ENCODE data around the gene SPIRE1. TPM values are rescaled to one million over a fixed set of nuclear protein-coding genes. Genes with fewer than 3 reads are reported as not detected.
A peak's percentile ranks its signal among the peaks of the same experiment; 100 is the strongest.
"Not testable (repeated sequence)": the region's sequence is repeated elsewhere in the genome, so short reads cannot be mapped to it uniquely, and the experiment has no call there.

Gene SPIRE1
- total RNA-seq, 1 donor from 2014 or later, result 13.7 TPM

- DNase-seq (ENCODE audit: low read depth in 2 of 2), result no peak
Observed at GRCh38 chr18:12599543-12599942, 58.4 kb downstream of the SPIRE1 start.

- DNase-seq (ENCODE audit: low read depth in 2 of 2), result peak; percentile 10 to 70
Observed at GRCh38 chr18:12598181-12598930, 59.6 kb downstream of the SPIRE1 start.

DNA sequence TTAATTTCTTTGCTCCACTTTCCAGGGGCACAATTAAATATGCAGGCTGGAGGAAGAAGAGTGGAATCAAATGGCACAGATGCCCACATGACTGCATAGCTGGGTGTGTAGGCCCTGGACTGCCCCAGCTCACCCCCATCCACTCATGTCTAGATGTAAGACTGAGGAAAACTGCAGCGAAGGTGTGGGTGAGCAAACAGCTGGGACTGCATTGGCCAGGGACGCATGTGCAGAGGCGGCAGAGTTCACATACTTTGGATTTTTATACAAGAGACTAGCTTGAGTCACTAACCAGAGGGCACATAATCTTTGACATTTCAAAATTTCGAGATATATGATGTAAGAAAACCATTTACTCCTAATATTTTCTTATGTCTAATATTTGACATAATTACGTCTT is 60.1 kb downstream of the SPIRE1 start:
- DNase-seq (ENCODE audit: low read depth in 2 of 2), result peak; percentile 46 to 74

- DNase-seq (ENCODE audit: low read depth in 2 of 2), result no peak
Observed at GRCh38 chr18:12595571-12596255, 62.2 kb downstream of the SPIRE1 start.

DNA sequence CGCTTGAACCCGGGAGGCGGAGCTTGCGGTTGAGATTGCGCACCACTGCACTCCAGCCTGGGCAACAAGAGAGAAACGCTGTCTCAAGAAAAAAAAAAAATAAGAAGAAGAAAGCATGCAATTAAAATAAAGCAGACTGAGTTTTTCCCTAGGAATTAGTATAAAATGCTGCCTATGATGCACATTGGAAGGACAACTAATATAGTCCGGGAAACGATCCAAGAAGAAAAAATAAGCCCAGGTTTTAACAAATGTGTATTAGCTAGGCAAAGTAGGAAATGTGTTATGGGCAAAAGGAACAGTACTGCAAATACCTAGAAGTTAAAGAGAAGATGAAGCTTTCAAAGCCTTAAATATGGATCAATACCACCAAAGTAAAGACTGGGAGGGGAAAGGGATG is 64.0 kb downstream of the SPIRE1 start:
- no peak for DNase-seq (ENCODE audit: low read depth in 2 of 2)

DNA sequence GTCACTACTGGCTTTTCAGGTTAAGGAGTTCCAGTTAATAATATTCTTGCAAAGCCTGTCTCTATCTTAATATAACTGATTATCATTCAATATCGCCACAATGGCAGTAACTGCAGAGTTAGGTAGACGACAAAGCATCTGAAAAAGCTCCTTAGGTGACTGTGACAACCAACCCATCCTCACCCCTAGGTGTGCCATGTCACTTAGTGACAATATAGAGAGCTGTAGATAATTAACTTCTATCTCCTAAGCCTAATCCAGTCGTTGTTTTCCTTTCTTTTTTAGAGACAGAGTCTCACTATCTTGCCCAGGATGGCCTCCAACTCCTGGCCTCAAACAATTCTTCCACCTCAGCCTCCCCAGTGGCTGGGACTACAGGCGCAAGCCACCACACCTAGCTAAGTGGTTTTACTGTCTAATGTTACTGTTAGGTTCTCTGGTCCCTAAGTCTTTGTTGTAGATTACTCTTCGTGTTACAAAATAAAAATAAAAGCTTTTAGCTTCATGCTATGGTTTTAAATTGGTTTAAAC is 65.2 kb downstream of the SPIRE1 start:
- DNase-seq (ENCODE audit: low read depth in 2 of 2), result no peak

DNA sequence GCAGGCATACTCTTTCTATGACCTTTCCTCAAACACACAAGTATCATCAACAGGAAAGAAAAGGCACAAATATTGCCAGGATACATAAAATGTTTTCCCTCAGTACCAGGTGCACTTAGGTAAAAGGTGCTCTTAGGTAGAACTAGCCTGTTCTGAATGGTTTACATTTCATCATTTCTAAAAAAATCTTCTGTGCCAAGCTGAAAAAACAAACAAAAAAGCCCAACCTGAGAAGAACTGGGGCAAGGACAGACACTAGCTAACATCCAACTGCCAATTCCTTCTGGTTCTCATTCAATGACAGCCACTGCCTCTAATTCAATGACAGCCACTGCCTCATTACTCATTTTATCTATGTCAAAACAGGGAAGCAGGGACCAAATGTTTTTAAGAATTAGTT is 68.5 kb downstream of the SPIRE1 start:
- DNase-seq (ENCODE audit: low read depth in 2 of 2), result no peak

GRCh38 chr18:12586956-12587355 is 71.0 kb downstream of the SPIRE1 start:
- DNase-seq (ENCODE audit: low read depth in 2 of 2), result no peak

DNA sequence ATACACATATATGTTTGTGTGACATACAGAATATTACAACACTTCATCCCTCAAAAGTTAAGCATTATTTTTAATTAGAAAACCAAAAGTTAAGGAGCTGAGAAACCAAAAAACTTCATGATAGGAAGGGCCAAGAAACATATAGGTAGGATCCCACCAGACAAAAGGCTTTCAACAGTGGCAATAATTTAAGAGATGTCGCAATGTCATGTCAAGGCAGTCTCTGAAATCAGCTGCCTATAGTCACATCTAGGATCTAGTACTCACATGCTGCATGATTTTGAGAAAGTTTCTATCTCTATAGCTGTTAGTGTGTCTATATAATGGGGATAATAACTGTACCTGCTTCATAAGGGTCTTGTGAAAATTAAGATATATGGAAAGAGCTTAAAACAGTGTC is 72.7 kb downstream of the SPIRE1 start:
- no peak for DNase-seq (ENCODE audit: low read depth in 2 of 2)

DNA sequence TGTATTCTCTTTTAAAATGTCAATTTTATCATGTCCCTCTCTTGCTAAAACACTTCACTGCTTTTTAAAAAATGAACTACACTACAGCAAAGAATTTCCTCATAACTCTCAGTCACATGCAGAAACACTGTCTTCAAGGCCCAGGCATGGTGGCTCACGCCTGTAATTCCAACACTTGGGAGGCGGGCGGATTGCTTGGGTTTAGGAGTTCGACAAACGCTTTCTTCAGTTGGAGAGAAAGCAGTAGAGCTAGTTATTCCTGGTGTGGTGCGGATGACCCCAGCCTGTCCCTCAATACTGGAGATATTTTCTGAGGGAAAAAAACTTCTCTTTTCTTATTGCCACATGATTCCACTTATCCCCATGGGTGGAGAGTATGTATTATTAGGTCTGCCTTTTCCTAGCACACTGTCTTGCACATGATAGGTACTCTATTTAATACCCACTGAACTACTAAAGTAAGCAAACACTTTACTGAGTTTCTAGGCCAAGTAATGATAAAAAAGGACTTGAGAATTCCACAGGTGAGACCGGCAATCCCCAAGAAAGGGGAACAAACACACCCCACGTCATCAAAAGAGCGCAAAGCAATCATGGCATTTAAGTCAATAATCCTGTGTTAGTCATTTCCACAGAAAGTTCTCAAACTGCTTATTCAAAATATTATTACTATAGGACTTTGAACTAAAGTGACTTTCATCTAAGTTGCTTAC is 77.1 kb downstream of the SPIRE1 start:
- DNase-seq (ENCODE audit: low read depth in 2 of 2), result no peak

DNA sequence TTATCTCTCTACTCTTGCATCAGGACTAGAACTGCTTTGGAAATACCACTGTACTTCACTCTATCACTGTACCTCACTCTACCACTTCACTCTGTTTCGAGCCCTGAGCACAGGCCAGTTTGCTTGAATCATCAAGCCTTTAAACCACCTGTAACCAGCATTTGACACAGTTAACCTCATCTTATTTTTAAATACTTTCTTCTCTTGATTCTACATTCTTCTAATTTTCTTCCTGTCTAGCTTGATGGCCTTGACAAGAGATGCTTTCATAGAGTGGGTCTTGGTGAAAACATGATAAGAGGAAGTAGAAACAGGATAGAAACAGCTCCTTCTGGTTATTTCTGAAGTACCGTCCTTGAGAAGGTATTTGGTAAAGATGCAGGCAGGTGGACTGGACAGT is 78.1 kb downstream of the SPIRE1 start:
- no peak for DNase-seq (ENCODE audit: low read depth in 2 of 2)

DNA sequence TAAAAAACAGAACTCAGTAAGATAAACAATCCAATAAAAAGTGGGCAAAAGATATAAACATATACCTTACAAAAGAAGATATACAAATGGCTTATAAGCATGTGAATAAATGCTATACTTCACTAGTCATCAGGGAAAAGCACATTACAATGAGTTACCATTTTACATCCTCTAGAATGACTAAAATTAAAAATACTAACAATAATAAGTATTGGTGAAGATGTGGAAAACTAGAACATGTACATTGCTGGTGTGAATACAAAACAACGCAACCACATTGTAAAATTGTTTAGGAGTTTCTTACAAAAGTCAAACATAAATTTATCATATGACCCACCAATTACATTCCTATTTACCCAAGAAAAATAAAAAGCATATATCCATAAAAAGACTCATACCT is 80.1 kb downstream of the SPIRE1 start:
- no peak for DNase-seq (ENCODE audit: low read depth in 2 of 2)

DNA sequence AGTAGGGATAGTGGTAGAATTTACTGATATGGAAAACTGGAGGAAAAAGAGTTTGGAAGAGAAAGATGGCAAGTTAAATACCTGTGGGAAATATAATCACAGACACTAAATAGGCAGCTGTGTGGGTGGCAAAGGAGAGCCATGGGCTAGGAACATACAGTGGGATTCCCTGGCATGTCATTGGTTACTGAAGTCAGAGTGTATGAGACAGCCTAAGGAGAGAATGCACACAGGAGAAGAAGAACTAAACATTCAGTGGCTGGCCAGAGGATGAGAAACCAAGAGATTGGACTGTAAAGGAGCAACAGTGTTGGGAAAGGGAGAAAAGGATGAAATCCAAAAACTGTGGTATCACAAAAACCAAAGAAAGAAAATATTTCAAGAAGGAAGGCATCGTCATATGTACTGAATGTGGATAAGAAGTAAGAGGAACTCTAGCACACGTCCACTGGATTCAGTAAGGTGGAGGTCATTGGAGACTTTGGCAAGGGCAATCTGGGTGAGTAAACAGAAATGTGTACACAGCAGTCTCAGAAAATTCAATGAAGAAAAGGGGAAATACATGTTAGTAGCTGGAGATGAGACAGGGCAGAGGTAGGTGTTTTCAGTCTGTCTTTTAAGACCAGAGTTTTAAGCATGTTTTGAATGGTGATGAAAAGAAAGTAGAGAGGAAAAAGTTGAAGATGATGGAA is 83.3 kb downstream of the SPIRE1 start:
- DNase-seq (ENCODE audit: low read depth in 2 of 2), result no peak

DNA sequence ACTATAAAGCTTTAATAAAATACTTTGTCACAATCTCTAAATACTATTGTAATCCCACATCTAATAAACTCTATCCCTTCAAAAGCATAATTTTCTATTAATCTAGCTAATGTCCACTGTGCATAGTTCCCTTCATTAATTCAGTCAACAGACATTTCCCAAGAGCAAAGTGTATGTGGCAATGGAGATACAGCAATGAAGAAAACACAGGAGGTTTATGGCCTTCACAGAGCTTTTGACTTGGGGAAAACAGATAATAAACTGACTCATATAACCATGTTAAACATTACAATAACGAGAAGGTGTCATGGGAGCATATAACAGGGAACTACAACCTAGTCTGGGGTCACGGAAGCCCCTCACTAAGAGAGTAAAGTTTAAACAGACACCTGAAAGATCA is 86.3 kb downstream of the SPIRE1 start:
- DNase-seq (ENCODE audit: low read depth in 2 of 2), result no peak

GRCh38 chr18:12569791-12570190 is 88.1 kb downstream of the SPIRE1 start:
- DNase-seq (ENCODE audit: low read depth in 2 of 2), result no peak

GRCh38 chr18:12567849-12568248 is 90.1 kb downstream of the SPIRE1 start:
- DNase-seq (ENCODE audit: low read depth in 2 of 2), result no peak

- DNase-seq (ENCODE audit: low read depth in 2 of 2), result no peak
Observed at GRCh38 chr18:12564861-12565260, 93.0 kb downstream of the SPIRE1 start.

GRCh38 chr18:12564378-12564777 is 93.5 kb downstream of the SPIRE1 start:
- no peak for DNase-seq (ENCODE audit: low read depth in 2 of 2)

DNA sequence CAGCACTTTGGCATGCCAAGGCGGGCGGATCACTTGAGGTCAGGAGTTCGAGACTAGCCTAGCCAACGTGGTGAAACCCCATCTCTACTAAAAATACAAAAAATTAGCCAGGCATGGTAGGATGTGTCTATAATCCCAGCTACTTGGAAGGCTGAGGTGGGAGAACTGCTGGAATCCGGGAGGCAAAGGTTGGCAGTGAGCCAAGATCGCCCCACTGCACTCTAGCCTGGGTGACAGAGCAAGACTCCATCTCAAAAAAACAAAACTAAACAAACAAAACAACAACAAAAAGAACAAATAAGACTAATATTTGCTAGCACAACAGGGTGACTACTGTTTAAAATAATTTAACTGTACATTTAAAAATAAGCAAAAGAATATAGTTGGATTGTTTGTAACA is 97.3 kb downstream of the SPIRE1 start:
- not testable (repeated sequence) for DNase-seq (ENCODE audit: low read depth in 2 of 2)

DNA sequence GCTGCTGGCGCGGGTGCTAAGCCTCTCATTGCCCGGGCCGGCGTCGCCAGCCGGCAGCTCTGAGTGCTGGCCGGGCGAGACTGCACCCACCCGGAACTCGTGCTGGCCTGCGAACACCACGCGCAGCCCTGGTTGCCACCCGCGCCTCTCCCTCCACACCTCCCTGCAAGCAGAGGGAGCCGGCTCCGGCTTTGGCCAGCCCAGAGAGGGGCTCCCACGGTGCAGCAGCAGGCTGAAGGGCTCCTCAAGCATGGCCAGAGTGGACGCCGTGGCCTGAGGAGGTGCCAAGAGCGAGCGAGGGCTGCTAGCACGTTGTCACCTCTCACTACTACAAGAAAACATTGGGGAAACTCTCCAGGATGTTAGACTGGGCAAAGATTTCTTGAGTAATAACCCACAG is 98.6 kb downstream of the SPIRE1 start:
- no peak for DNase-seq (ENCODE audit: low read depth in 2 of 2)

- DNase-seq (ENCODE audit: low read depth in 2 of 2), result no peak
Observed at GRCh38 chr18:12556946-12557806, 100.7 kb downstream of the SPIRE1 start.
